ENCODE measurements around the gene AQP1.
A peak's percentile ranks its signal among the peaks of the same experiment; 100 is the strongest.

The AQP1 gene

GRCh38 chr7:30931929-30932540, 20.4 kb downstream of the AQP1 start:
- no peak overlapping the region for H3K27ac ChIP-seq
- no peak for DNase-seq (ENCODE audit: low read depth, low spot score)

DNA sequence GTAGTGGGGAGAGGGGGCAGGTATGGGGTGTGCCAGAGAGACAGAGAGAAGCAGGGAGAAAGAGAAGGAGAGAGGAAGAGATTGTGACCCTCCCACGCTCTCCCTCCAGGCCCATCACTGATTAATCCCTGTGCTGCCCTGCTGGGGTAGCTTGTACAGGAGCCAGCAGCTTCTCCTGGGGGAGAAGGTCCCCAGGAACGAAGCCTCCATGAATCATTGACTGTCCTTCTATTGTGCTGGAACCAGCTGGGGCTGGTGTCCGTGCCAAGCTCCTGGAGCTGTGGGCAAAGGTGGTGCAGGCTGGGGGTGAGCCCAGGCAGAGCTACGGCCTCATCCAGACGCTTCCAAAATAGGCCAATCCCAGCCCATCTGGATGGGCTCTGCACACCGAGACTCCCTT, 20.9 kb downstream of the AQP1 start:
- no peak overlapping the region for H3K27ac ChIP-seq
- DNase-seq (ENCODE audit: low read depth, low spot score) = no peak

DNA sequence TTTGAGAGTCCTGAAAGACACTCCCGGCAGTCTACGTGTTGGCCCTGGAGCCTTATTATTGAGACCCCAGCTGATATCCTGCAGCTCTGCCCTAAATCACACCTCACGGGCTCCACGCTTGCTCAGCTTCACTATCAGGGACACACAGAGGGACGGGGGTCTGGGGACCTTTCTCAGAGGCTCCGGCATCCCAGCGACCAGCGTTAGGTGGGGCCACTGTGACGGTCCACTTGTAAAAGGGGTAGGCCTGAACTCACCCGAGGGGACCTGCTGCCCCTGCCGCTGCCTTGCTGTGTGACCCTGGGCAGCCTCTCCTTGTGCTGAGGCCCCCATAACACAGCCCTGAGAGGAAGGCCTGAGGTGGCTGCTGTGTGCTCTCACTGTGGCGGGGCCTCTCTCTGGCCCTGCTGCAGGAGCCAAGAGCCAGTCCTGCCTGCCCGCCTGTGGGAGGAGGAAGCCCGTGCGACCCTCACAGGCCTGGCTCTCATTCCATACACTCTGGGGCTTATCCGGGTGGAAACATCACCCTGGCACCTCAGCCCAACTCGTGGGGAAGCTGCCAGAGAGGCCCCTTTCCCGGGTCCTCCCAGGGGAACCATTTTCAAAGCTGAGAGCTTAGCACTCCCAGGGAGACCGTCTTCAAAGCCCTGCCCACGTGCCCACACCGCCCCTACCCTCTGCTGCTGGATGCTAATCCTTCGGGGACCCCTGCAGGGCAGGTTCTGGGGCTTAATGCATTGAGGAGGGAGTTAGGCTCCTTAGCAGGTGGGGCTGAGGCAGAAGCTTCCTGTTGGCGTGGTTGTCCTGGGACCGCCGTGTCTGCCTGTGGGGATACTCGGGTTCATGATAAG, 21.7 kb downstream of the AQP1 start:
- no peak overlapping the region for H3K27ac ChIP-seq
- DNase-seq (ENCODE audit: low read depth, low spot score) = no peak

GRCh38 chr7:30934225-30934624, 22.6 kb downstream of the AQP1 start:
- no peak overlapping the region for H3K27ac ChIP-seq
- no peak for DNase-seq (ENCODE audit: low read depth, low spot score)

DNA sequence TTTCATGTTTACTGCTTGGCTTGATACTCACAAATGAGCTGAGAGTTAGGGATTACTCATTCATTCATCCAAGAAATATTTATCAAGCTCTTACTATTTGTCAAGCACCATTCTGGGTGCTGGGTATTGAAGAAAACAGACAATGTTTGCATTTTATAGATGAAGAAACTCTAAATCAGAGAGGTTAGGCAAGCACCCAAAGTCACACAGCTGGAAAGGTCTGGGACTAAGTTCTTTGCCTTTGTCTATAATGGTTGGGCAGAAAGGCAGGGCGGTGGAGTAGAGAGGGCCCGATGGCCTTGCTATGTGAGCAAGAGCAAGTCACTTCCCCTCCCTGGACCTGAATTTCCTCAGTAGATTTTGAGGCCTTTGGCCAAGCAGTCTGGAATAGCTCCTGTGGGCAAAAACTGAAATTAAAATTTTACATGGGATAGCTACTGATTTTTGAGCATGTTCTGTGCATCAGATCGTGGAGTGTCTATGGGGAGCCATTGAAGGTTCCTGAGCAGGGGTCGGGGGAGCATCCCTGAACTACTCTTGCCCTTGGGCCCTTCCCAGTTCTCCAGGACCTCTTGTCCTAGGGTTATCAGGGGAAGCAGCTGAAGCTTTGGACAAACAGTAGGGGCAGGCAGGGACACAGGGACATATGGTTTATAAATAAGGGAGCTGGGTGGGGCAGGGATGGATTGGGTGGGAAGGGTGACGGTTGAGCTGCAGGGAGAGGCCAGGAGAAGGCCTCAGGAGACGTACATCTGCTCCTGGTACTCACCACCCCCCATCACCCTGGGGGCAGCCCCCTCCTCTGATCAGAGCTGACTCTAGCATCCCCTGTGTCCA, 23.3 kb downstream of the AQP1 start:
- DNase-seq (ENCODE audit: low read depth, low spot score) = no peak
- no peak overlapping the region for H3K27ac ChIP-seq

- DNase-seq (ENCODE audit: low read depth, low spot score) = no peak
- no peak overlapping the region for H3K27ac ChIP-seq
Measured at GRCh38 chr7:30935569-30935877, 23.9 kb downstream of the AQP1 start.

GRCh38 chr7:30936650-30937245, 25.1 kb downstream of the AQP1 start:
- DNase-seq (ENCODE audit: low read depth, low spot score) = no peak
- H3K27ac ChIP-seq = no peak overlapping the region

DNA sequence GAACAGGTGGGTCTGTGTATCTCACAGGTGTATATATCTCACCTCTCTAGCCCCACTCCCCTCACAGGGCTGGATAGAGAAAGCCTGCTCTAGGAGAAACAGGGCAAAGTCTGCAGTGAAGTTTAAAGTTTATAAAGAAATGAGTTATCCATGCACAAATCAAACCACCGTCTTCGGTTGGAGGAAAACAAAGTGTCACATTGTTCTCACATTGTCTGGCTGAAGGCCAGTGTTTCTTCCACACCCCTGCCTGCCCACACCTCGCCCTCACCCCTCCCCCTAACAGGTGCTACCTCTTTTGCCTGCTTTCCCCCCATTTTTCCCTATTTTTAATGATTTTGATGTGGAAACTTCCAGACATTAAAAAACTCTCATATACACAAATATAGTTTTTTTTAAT, 25.8 kb downstream of the AQP1 start:
- no peak for DNase-seq (ENCODE audit: low read depth, low spot score)
- no peak overlapping the region for H3K27ac ChIP-seq

- H3K27ac ChIP-seq = no peak overlapping the region
- DNase-seq (ENCODE audit: low read depth, low spot score) = peak; percentile 8
Measured at GRCh38 chr7:30938435-30939316, 27.0 kb downstream of the AQP1 start.

DNA sequence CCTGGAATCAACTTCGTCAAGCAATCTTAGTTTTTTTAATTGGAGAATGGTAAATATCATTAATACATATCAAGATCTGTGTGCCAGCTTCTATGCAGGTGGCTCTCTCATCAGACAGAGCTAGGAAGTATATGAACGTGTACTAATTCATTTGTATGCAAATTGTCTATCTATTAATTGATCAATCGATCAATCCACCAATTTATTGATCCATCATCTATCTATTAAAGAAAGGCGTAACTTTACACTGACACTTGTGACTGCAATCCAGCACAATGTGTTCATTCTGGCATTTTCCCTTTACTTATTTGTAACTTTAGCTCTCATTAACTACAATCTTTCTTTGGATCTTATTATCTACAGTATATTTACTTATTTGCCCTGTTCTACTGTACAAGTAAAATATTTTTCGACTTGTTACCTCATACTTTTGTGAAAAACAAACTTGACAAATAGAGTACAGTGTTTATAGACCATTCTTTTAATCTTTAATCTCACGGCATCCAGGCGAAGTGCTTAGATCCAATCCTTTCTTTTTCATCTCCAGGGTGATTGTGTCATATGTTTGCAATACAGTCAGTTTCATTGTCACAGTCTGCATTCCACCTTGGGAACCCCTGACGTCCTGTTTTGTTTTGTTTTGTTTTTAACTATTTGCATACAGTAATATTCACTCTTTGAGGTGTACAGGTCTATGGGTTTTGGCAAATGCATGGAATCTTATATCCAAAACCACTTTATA, 30.1 kb downstream of the AQP1 start:
- no peak for DNase-seq (ENCODE audit: low read depth, low spot score)
- H3K27ac ChIP-seq = no peak overlapping the region

- DNase-seq (ENCODE audit: low read depth, low spot score) = no peak
- no peak overlapping the region for H3K27ac ChIP-seq
Measured at GRCh38 chr7:30950197-30950596, 38.5 kb downstream of the AQP1 start.

- no peak for DNase-seq (ENCODE audit: low read depth, low spot score)
- no peak overlapping the region for H3K27ac ChIP-seq
Measured at GRCh38 chr7:30954914-30955313, 43.3 kb downstream of the AQP1 start.

DNA sequence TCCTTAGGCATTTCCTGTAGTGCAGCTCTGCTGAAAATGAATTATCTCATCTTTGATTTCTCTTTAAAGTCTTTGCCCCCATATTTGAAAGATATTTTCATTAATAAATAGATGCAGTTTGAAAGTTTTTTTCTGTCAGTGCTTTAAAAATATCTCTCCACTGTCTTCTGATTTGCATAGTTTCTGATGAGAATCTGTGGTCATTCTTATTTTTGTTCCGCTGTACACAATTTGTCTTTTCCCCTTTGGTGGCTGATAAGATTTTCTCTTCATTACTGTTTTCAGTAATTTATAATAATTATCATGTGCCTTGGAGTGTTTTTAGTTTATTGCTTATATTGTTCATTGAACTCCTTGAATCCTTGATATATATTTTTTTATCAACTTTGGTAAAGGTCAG, 45.1 kb downstream of the AQP1 start:
- no peak overlapping the region for H3K27ac ChIP-seq
- no peak for DNase-seq (ENCODE audit: low read depth, low spot score)

DNA sequence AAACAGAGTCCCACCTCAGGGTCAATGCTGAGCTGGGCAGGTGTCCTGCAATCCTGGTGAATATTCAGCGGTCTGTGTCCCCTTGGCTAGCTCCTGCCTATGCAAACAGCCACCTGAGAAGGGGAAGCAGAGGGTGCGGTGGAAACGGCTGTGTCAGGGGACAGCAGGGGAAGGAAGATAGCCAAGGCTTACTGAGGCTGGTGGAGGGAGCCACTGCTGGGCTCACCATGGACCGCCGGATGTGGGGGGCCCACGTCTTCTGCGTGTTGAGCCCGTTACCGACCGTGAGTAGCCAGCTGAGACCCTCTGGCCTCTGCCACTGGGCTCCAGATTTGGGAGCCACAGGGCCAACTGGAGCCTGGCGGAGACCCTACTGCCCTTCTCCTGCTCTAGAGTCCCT, 52.2 kb downstream of the AQP1 start, which contains the start of gene GHRHR:
Gene GHRHR, plus strand, starts transcription at position 112 of the 400 bp plus-strand sequence. Its CDS starts 116 bp downstream, at position 228.
- DNase-seq (ENCODE audit: low read depth, low spot score) = no peak
- no peak within 1 kb of the TSS for H3K27ac ChIP-seq

DNA sequence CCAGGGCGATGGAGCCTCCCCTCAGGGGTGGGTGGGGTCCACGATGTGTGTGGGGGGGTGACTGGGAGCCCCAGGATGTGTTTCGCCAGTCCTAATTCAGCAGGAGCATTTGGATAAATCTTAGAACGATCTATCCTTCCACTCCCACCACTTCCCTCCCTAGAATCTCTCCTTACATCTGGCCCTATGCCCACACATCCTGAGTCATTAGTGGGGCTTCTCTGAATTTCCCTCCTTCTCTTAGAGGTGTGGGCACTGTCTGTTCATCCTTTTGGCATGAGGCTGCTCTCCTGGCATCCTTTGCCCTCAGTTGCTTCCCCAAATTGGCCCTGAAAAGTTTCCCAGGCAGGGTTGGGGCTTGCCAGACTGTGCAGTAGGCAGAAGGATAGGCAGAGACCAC, 53.7 kb downstream of the AQP1 start:
- no peak overlapping the region for H3K27ac ChIP-seq
- no peak for DNase-seq (ENCODE audit: low read depth, low spot score)

DNA sequence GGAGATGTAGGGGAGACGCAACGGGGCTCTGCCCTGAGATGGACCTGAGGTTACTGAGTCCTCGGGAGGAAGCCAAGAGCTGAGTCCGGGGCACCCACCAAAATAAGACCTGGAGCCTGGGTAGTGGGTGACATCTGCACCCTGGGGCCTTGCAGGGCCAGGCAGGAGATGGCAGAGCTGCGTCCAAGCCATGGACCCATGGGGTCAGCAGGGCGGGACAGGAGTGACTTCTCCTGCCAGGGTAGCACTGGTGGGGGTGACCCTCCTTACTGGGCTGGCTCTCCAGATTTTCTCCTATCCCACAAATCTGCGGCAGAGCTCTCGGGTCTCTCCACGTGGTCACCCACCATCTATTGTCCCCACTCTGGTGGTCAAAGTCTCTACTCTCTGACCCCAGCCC, 54.2 kb downstream of the AQP1 start:
- DNase-seq (ENCODE audit: low read depth, low spot score) = no peak
- no peak overlapping the region for H3K27ac ChIP-seq

- H3K27ac ChIP-seq = no peak overlapping the region
- no peak for DNase-seq (ENCODE audit: low read depth, low spot score)
Measured at GRCh38 chr7:30968294-30968693, 56.6 kb downstream of the AQP1 start.

GRCh38 chr7:30968747-30969603, 57.3 kb downstream of the AQP1 start:
- no peak for DNase-seq (ENCODE audit: low read depth, low spot score)
- no peak overlapping the region for H3K27ac ChIP-seq
